ENCODE data around the gene BTBD9. TPM values are rescaled to one million over a fixed set of nuclear protein-coding genes. Genes with fewer than 3 reads are reported as not detected.

BTBD9 gene
- total and polyA plus RNA-seq, 9 of the 15 experiments (the other 6 are each of a cell fraction or from before 2014, with no cell fraction given): 0.08 to 1.6 (median 0.58) TPM

DNA sequence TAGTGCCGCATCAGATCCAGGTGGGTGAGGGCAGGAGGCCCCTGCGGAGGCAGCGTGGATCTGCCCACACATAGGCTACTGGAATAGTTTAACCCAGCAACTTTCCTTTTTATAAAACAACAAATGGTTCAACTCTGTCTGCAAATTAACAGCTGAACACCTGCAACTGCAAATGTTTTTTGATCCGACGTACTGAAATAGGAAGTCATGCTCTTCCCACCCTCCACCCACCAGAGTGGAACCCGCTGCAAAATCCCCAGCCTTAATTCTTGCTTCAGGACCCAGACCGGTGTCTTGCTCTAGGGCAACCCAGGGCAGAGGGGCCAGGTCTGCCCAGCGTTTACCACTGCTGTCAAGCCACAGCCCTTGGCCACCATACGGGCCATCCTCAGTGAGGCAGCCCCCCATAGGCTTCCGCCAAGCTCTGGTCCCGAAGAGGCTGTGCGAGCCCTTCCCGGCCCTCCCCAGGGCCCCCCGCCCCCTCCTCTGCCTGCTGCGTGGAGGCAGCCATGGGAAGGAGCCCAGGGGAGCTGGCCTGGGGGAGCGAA is 485.9 kb downstream of the BTBD9 start (continued):
- TF ChIP-seq ZNF707 (CRISPR knock-in tag; conservative IDR thresholded peaks at IDR 0.05): no peak
- no peak for TF ChIP-seq ZFP30 (CRISPR knock-in tag; IDR thresholded peaks at IDR 0.05; ENCODE audit: borderline replicate concordance)
- TF ChIP-seq ZNF23 (CRISPR knock-in tag; IDR thresholded peaks at IDR 0.05): no peak
- no peak for TF ChIP-seq SMAD3 (CRISPR knock-in tag; conservative IDR thresholded peaks at IDR 0.05)
- TF ChIP-seq, protein P1, sequence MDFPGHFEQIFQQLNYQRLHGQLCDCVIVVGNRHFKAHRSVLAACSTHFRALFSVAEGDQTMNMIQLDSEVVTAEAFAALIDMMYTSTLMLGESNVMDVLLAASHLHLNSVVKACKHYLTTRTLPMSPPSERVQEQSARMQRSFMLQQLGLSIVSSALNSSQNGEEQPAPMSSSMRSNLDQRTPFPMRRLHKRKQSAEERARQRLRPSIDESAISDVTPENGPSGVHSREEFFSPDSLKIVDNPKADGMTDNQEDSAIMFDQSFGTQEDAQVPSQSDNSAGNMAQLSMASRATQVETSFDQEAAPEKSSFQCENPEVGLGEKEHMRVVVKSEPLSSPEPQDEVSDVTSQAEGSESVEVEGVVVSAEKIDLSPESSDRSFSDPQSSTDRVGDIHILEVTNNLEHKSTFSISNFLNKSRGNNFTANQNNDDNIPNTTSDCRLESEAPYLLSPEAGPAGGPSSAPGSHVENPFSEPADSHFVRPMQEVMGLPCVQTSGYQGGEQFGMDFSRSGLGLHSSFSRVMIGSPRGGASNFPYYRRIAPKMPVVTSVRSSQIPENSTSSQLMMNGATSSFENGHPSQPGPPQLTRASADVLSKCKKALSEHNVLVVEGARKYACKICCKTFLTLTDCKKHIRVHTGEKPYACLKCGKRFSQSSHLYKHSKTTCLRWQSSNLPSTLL (IDR thresholded peaks at IDR 0.05): no peak

DNA sequence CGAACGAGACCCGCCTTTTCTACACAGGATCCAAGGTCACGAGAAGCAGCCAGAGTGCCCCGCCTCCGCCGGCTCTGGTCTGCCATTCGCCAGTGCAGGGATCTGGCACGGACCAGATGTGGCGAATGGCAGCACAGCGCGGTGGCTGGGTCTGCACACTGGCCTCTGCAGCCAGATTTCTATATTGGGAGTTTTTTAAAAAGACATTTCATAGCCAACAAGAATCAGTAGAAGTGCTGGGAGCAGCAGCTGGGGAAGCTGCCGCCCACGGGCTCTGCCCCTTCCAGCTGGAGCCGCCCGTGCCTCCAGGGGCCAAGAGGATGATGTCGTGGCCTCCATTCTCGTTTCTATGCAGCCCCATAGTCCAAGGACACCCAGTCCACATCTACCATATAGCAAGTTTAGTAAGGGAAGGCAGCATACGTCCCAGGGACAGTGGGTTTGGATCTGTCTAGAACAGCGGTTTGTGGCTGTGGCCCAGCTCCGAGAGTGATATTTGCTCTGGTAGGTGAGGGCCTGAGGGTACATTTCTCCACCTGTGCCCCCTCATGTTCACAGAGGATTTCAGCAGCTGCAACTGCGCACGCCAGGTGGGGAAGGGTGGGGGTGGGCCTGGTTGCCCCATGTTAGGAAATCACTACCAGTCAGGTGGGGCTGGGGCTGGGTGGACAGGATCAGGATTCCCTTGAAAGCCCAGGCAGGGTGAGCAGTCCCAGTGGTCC is 486.5 kb downstream of the BTBD9 start:
- H3K9me1 ChIP-seq (ENCODE audit: control insufficient read depth, insufficient read depth, low read length): no peaks in the 10 kb centered on the region
- H3K27me3 ChIP-seq (ENCODE audit: control insufficient read depth in 2 of 2, insufficient read depth in 2 of 2, low read length in 2 of 2): no peaks in the 10 kb centered on the region
- ATAC-seq: no peak
- peak; percentile 21 for TF ChIP-seq RBM22 (IDR thresholded peaks at IDR 0.05; ENCODE audit: low read depth, low read length, poor library complexity, severe bottlenecking)
- no peak for TF ChIP-seq MTA2 (IDR thresholded peaks at IDR 0.05; ENCODE audit: low read depth)
- ChIA-PET CTCF (ENCODE audit: low intra/inter-chr PET ratio) (no interaction called here), POLR2A (interaction anchor here (0.6 kb wide), 1 partner anchor 28 kb away, joined by 3 read pairs; no protein-coding TSS in a partner anchor)
- H4K20me1 ChIP-seq (replicated peaks; ENCODE audit: control insufficient read depth, insufficient read depth, low read length): peaks cover 15% of the 10 kb centered on the region
- in situ Hi-C loops (cut with MboI): no loop called here
- H3K4me1 ChIP-seq (replicated peaks in 1 of 2; ENCODE audit: control insufficient read depth in 2 of 2, insufficient read depth in 2 of 2, low read length in 2 of 2): no peaks in the 10 kb centered on the region; a peak in 1 of 5 replicates
- no peak overlapping the region for H3K4me2 ChIP-seq (ENCODE audit: insufficient read depth, low read length)
- H3K27ac ChIP-seq (ENCODE audit: extremely low read depth, low read depth, low read length): no peak overlapping the region
- no peak for DNase-seq (ENCODE audit: extremely low read depth in 1 of 4, low spot score in 3 of 4)
- WGBS (ENCODE audit: insufficient coverage, low coverage, missing lambda C conversion rate): 56% methylated on average over 23 of the region's 23 CpGs
- intact Hi-C loops (cut with micrococcal nuclease): no loop called here
- H3K9ac ChIP-seq (ENCODE audit: insufficient read depth in 1 of 2, low read depth in 2 of 2, low read length in 2 of 2): no peak overlapping the region
- no peak overlapping the region for H2AFZ ChIP-seq (ENCODE audit: low read depth, low read length)
- no peaks in the 10 kb centered on the region for H3K9me3 ChIP-seq (replicated peaks; ENCODE audit: control insufficient read depth, insufficient read depth, low read depth, low read length)
- no peak overlapping the region for H3K4me3 ChIP-seq
- H3K36me3 ChIP-seq (ENCODE audit: control insufficient read depth, insufficient read depth, low read length): no peaks in the 10 kb centered on the region
- FAIRE-seq: no peak
- no TSS peak for BruUV-seq (replicated peaks)
- no peaks in the 10 kb centered on the region for H3K79me2 ChIP-seq (ENCODE audit: control insufficient read depth, insufficient read depth, low read length)
